Measurements from ENCODE around the gene TRAPPC12.
A peak's percentile ranks its signal among the peaks of the same experiment; 100 is the strongest.

GRCh38 chr2:3423492-3424170, 44.1 kb downstream of the TRAPPC12 start:
- TF ChIP-seq, protein P1, sequence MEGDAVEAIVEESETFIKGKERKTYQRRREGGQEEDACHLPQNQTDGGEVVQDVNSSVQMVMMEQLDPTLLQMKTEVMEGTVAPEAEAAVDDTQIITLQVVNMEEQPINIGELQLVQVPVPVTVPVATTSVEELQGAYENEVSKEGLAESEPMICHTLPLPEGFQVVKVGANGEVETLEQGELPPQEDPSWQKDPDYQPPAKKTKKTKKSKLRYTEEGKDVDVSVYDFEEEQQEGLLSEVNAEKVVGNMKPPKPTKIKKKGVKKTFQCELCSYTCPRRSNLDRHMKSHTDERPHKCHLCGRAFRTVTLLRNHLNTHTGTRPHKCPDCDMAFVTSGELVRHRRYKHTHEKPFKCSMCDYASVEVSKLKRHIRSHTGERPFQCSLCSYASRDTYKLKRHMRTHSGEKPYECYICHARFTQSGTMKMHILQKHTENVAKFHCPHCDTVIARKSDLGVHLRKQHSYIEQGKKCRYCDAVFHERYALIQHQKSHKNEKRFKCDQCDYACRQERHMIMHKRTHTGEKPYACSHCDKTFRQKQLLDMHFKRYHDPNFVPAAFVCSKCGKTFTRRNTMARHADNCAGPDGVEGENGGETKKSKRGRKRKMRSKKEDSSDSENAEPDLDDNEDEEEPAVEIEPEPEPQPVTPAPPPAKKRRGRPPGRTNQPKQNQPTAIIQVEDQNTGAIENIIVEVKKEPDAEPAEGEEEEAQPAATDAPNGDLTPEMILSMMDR (IDR thresholded peaks at IDR 0.05), result peak; percentile 85 to 87 (median 87)
- TF ChIP-seq POLR2AphosphoS5 (IDR thresholded peaks at IDR 0.05) (no peak), POLR2A (IDR thresholded peaks at IDR 0.05) (no peak)
